ENCODE results near the gene ZFP28. TPM values are rescaled to one million over a fixed set of nuclear protein-coding genes. Genes with fewer than 3 reads are reported as not detected.

Gene ZFP28
- total RNA-seq: 8.6 and 12.1 TPM in 2 replicates

GRCh38 chr19:56538761-56539263, at the start of gene ZFP28:
ZFP28 (plus strand) TSS chr19:56538948; CDS start chr19:56539019, 71 bp downstream.

DNA sequence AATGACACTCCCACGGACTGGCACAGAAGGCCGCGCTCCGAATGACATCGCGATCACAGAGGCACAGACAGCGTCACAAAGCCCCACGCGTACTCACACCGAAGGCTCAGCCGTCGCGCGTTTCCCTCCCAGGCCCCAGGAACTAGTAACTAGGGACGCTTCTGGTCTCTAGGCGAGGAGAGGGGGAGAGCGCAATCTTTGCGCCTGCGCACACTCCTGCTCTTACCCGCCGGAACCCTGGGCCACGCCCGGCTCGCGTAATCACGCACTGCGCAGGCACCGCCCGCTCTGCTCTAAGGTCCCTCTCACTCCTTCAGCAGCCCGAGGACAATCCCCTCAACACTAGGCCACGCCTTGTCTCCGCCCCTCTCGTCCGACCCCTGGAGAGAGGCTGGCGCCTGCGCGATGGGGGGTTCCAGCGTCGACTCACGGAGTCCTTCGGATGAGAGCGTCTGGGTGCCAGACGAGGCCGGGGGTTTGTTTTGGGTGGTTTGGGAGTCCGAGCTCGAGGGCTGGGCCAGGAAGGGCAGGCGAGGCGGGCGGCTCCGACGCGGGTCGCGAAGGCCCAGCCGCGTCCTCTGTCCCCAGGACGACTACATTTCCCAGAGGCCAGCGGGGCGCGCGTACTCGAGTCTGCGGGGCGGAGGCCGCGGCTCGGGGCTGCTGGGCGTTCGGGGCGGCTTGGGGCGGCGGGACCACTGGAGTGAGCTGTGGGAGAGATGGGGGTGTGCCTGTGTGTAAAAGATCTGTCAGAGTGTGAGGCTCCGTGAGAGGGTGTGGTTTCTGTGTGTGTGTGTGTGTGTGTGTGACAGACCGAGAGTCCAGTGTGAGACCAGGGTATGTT, 31.1 kb upstream of the ZFP28 start, which contains the start of gene ZNF471:
Gene ZNF471 (plus strand): TSS at position 410 of the 844 bp plus-strand sequence. CDS start 3,717 bp downstream, outside the sequence.

GRCh38 chr19:56567274-56568120, 28.7 kb downstream of the ZFP28 start, which contains the start of gene ZNF470:
ZNF470 (plus strand) TSS chr19:56567468; CDS start chr19:56570312, 2,844 bp downstream.

DNA sequence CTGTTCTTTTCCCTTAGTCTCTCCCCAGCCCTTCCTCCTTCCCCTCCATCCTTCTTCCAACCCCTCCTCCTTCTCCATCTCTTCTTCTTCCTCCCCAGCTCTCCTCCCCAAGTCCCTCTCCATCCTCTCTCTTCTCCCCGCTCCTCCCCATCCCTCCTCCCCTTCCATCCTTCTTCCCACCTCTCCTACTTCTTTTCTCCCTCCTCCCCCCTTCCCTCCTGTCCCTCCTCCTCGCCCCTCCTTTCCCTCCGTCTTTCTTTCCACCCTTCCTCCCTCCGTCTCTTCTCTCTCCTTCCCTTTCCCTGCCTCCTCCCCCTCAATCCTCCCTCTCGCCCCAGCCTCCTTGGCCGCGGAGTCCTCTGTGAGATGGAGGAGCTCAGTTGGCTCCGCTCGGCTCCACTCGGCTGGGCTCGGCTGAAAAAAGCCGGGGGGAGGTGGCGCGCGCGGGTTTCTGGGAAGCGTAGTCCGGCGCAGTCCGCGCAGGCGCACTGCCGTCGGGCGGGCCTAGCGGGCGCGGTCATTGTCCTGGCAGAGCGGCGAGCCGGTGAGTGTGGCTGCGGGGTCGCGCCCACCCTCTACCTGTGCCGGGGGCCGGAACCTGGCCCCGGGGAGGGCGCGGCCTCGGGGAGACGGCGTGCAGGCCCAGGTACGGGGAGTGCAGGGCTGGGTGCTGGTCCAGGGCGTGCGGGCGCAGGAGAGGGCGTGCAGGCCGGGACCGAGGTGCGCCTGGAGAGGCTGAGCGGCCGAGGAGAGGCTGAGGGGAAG, 56.2 kb downstream of the ZFP28 start, which contains the start of gene ZNF71:
Gene ZNF71 (plus strand): TSS at position 520 of the 765 bp plus-strand sequence. CDS start 6,257 bp downstream, outside the sequence.

Other genes starting within 250 kb of the ZFP28 start
- gene ZSCAN5A, start 224.1 kb upstream of the ZFP28 start, total RNA-seq: 3.1 and 9.6 TPM in 2 replicates
- gene ZNF582, start 145.4 kb upstream of the ZFP28 start, total RNA-seq: 3.3 and 4.5 TPM in 2 replicates
- gene ZNF583, start 134.6 kb upstream of the ZFP28 start, total RNA-seq: 5.4 and 5.6 TPM in 2 replicates
- gene ZNF667, start 61.6 kb upstream of the ZFP28 start, total RNA-seq: 3.8 and 14.7 TPM in 2 replicates
- 2.1 and 4.8 TPM in 2 replicates for gene ZNF471, start 31.1 kb upstream of the ZFP28 start, total RNA-seq
- 6.3 and 20.3 TPM in 2 replicates for gene ZNF470, start 28.5 kb downstream of the ZFP28 start, total RNA-seq
- gene ZNF71, start 56.4 kb downstream of the ZFP28 start, total RNA-seq: 4.8 and 6.5 TPM in 2 replicates
- gene SMIM17, start 104.2 kb downstream of the ZFP28 start, total RNA-seq: 0.28 TPM in 1 of 2 replicates, not detected in the other
- gene ZNF835, start 132.8 kb downstream of the ZFP28 start, total RNA-seq: 0.38 and 1.7 TPM in 2 replicates